Ovary (tissue), 3 donors: ENCODE data around the gene MTMR11.

Experiments
- CTCF ChIP-seq, 3 donors: fragments of 450-650 bp in 2 of 3; fragments of 200-600 bp in 1 of 3; IDR thresholded peaks; one replicate each; pipeline versions ENCODE4 v1.5.1 to v1.8.0; 2016 to 2022; ENCODE audit warnings: antibody characterized with exemption in 3 of 3, mild to moderate bottlenecking in 1 of 3
- EP300 ChIP-seq: sonication (generic); formaldehyde crosslinking; IDR thresholded peaks from one replicate; pipeline ENCODE4 v1.6.1; 2017; ENCODE audit warnings: antibody characterized with exemption
- POLR2A ChIP-seq: fragments of 450-650 bp; IDR thresholded peaks from one replicate; pipeline ENCODE4 v1.6.1; 2017; ENCODE audit warnings: antibody characterized with exemption, mild to moderate bottlenecking, moderate library complexity
- donor health status: DM: no; HTN: no; CAD: no.

DNA sequence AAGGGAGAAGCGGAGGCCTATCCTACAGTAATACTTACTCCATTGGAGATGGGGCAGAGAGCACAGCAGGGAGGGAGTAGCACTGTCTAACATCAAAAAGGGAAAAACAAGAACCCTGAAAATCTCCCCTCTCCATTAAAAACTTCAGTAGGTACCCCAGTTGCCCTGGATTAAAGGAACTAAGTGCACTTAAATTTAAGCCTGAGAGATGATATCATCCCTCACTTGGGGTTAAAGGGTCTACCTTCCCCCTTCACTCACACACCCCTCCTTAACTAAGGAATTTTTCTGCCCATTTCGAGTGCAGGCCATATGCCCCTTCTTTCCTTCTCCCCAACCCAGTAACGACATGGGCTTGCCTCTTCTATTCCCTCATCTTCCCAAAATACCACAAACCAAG lies 3.7 kb upstream of the MTMR11 start:
- TF ChIP-seq CTCF (IDR thresholded peaks at IDR 0.05) (no peak), POLR2A (no peak), EP300 (no peak)
